ENCODE data around the gene CRLF2.
"Not testable (repeated sequence)": the region's sequence is repeated elsewhere in the genome, so short reads cannot be mapped to it uniquely, and the experiment has no call there.

Gene CRLF2

GRCh38 chrX:1172496-1172895 is 40.0 kb downstream of the CRLF2 start:
- no peak overlapping the region for H3K4me3 ChIP-seq (ENCODE audit: low read depth in 1 of 2, low read length in 1 of 2)
- no peak overlapping the region for H3K27ac ChIP-seq
- no peaks in the 10 kb centered on the region for H3K27me3 ChIP-seq
- no peaks in the 10 kb centered on the region for H3K4me1 ChIP-seq (ENCODE audit: control insufficient read depth in 1 of 2, insufficient read depth in 1 of 2, low read depth in 1 of 2, low read length in 1 of 2)
- no peaks in the 10 kb centered on the region for H3K36me3 ChIP-seq
- no peaks in the 10 kb centered on the region for H3K9me3 ChIP-seq
- TF ChIP-seq CTCF (IDR thresholded peaks at IDR 0.05), result no peak

- not testable (repeated sequence) for H3K27me3 ChIP-seq; H3K27ac ChIP-seq; H3K36me3 ChIP-seq; H3K4me3 ChIP-seq (ENCODE audit: low read depth in 1 of 2, low read length in 1 of 2); H3K9me3 ChIP-seq; H3K4me1 ChIP-seq (ENCODE audit: control insufficient read depth in 1 of 2, insufficient read depth in 1 of 2, low read depth in 1 of 2, low read length in 1 of 2)
Measured at GRCh38 chrX:1171915-1172314, 40.5 kb downstream of the CRLF2 start.

GRCh38 chrX:1170243-1170642 is 42.2 kb downstream of the CRLF2 start:
- H3K27me3 ChIP-seq, result peaks cover 6% of the 10 kb centered on the region
- H3K4me3 ChIP-seq (ENCODE audit: low read depth in 1 of 2, low read length in 1 of 2), result no peak overlapping the region
- H3K9me3 ChIP-seq, result no peaks in the 10 kb centered on the region
- no peaks in the 10 kb centered on the region for H3K4me1 ChIP-seq (ENCODE audit: control insufficient read depth in 1 of 2, insufficient read depth in 1 of 2, low read depth in 1 of 2, low read length in 1 of 2)
- no peak overlapping the region for H3K27ac ChIP-seq
- TF ChIP-seq CTCF (IDR thresholded peaks at IDR 0.05), result no peak
- no peaks in the 10 kb centered on the region for H3K36me3 ChIP-seq

GRCh38 chrX:1169189-1169588 is 43.3 kb downstream of the CRLF2 start:
- H3K27ac ChIP-seq, result no peak overlapping the region
- H3K4me1 ChIP-seq (ENCODE audit: control insufficient read depth in 1 of 2, insufficient read depth in 1 of 2, low read depth in 1 of 2, low read length in 1 of 2), result no peaks in the 10 kb centered on the region
- H3K27me3 ChIP-seq, result peaks cover 14% of the 10 kb centered on the region
- H3K9me3 ChIP-seq, result no peaks in the 10 kb centered on the region
- no peak for TF ChIP-seq CTCF (IDR thresholded peaks at IDR 0.05)
- H3K36me3 ChIP-seq, result no peaks in the 10 kb centered on the region
- no peak overlapping the region for H3K4me3 ChIP-seq (ENCODE audit: low read depth in 1 of 2, low read length in 1 of 2)

GRCh38 chrX:1167918-1168481 is 44.4 kb downstream of the CRLF2 start:
- TF ChIP-seq CTCF (IDR thresholded peaks at IDR 0.05), result no peak
- H3K36me3 ChIP-seq, result no peaks in the 10 kb centered on the region
- H3K27ac ChIP-seq, result no peak overlapping the region
- H3K4me1 ChIP-seq (ENCODE audit: control insufficient read depth in 1 of 2, insufficient read depth in 1 of 2, low read depth in 1 of 2, low read length in 1 of 2), result no peaks in the 10 kb centered on the region
- no peaks in the 10 kb centered on the region for H3K9me3 ChIP-seq
- H3K4me3 ChIP-seq (ENCODE audit: low read depth in 1 of 2, low read length in 1 of 2), result no peak overlapping the region
- H3K27me3 ChIP-seq, result peaks cover 18% of the 10 kb centered on the region

- Histone ChIP-seq H3K4me3 (ENCODE audit: low read depth in 1 of 2, low read length in 1 of 2) (no peak overlapping the region), H3K4me1 (ENCODE audit: control insufficient read depth in 1 of 2, insufficient read depth in 1 of 2, low read depth in 1 of 2, low read length in 1 of 2) (no peaks in the 10 kb centered on the region), H3K9me3 (no peaks in the 10 kb centered on the region), H3K36me3 (no peaks in the 10 kb centered on the region), H3K27me3 (peaks cover 18% of the 10 kb centered on the region), H3K27ac (no peak overlapping the region)
- no peak for TF ChIP-seq CTCF (IDR thresholded peaks at IDR 0.05)
Measured at GRCh38 chrX:1167466-1167865, 45.0 kb downstream of the CRLF2 start.

All from neutrophil (primary cell).